Measurements from ENCODE around the gene BTBD9.

The BTBD9 gene

GRCh38 chr6:38239719-38240451 lies 399.8 kb downstream of the BTBD9 start:
- no peak for DNase-seq (ENCODE audit: low spot score)

- no peak for DNase-seq (ENCODE audit: low spot score)
Observed at GRCh38 chr6:38236631-38237030, 403.1 kb downstream of the BTBD9 start.

GRCh38 chr6:38234934-38235682 lies 404.6 kb downstream of the BTBD9 start:
- DNase-seq (ENCODE audit: low spot score) = no peak

GRCh38 chr6:38234141-38234540 lies 405.6 kb downstream of the BTBD9 start:
- DNase-seq (ENCODE audit: low spot score) = no peak

- no peak for DNase-seq (ENCODE audit: low spot score)
Observed at GRCh38 chr6:38233161-38233791, 406.5 kb downstream of the BTBD9 start.

- DNase-seq (ENCODE audit: low spot score) = no peak
Observed at GRCh38 chr6:38225766-38226165, 414.0 kb downstream of the BTBD9 start.

GRCh38 chr6:38221251-38221650 lies 418.5 kb downstream of the BTBD9 start:
- DNase-seq (ENCODE audit: low spot score) = no peak

- DNase-seq (ENCODE audit: low spot score) = no peak
Observed at GRCh38 chr6:38220069-38220723, 419.5 kb downstream of the BTBD9 start.

- DNase-seq (ENCODE audit: low spot score) = no peak
Observed at GRCh38 chr6:38218235-38218634, 421.5 kb downstream of the BTBD9 start.

GRCh38 chr6:38216451-38216850 lies 423.3 kb downstream of the BTBD9 start:
- DNase-seq (ENCODE audit: low spot score) = no peak

GRCh38 chr6:38215651-38216311 lies 423.9 kb downstream of the BTBD9 start:
- no peak for DNase-seq (ENCODE audit: low spot score)

- no peak for DNase-seq (ENCODE audit: low spot score)
Observed at GRCh38 chr6:38215225-38215624, 424.5 kb downstream of the BTBD9 start.

- DNase-seq (ENCODE audit: low spot score) = no peak
Observed at GRCh38 chr6:38214159-38214558, 425.6 kb downstream of the BTBD9 start.

- no peak for DNase-seq (ENCODE audit: low spot score)
Observed at GRCh38 chr6:38213251-38213658, 426.5 kb downstream of the BTBD9 start.

- no peak for DNase-seq (ENCODE audit: low spot score)
Observed at GRCh38 chr6:38212579-38212978, 427.1 kb downstream of the BTBD9 start.

- DNase-seq (ENCODE audit: low spot score) = no peak
Observed at GRCh38 chr6:38212116-38212515, 427.6 kb downstream of the BTBD9 start.

- no peak for DNase-seq (ENCODE audit: low spot score)
Observed at GRCh38 chr6:38209371-38210260, 430.1 kb downstream of the BTBD9 start.

- no peak for DNase-seq (ENCODE audit: low spot score)
Observed at GRCh38 chr6:38208028-38208427, 431.7 kb downstream of the BTBD9 start.

- DNase-seq (ENCODE audit: low spot score) = no peak
Observed at GRCh38 chr6:38207375-38207774, 432.4 kb downstream of the BTBD9 start.

GRCh38 chr6:38198219-38198618 lies 441.5 kb downstream of the BTBD9 start:
- DNase-seq (ENCODE audit: low spot score) = no peak

- no peak for DNase-seq (ENCODE audit: low spot score)
Observed at GRCh38 chr6:38195113-38195635, 444.6 kb downstream of the BTBD9 start.
